SW 1271 (cell line): ENCODE data around the gene NEU4.
"Not testable (repeated sequence)": the region's sequence is repeated elsewhere in the genome, so short reads cannot be mapped to it uniquely, and the experiment has no call there.

Source experiments
- DNase-seq, 2 experiments: peaks; one replicate each; lab custom pipeline; 2025; lab: John Stamatoyannopoulos, UW

Gene NEU4

DNA sequence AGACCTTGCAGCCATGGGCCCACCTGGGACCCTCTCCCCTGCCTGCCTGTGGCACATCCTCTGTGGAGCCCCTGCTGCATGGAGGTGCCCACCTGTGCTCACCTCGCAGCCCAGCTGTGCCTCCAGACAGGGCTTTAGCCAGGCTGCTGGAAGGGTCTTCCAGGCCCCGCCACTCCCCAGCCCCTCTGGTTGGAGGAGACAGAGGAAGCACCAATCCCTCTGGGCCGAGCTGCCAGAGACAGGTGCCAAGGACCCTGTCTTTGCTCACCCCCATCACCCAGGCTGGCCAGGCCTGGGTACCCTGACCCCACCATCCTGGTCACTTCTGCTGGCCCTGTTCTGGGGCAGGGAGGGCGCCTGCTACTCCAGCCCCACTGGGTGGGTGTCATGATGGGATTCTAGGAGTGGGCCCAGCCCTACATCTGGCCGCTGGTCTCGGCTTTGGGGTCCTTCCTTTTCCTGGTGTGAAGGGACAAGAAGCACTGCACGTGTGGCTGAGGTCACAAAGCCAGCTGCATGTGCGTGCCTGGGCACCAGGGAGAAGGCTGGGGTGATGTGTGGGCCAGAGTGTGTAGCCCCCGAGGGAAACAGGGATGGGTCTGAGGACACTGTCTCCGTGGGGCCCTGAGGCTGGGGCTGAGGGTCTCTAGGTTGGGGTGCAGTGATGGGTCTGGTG lies 9.3 kb upstream of the NEU4 start:
- DNase-seq = no peak

DNA sequence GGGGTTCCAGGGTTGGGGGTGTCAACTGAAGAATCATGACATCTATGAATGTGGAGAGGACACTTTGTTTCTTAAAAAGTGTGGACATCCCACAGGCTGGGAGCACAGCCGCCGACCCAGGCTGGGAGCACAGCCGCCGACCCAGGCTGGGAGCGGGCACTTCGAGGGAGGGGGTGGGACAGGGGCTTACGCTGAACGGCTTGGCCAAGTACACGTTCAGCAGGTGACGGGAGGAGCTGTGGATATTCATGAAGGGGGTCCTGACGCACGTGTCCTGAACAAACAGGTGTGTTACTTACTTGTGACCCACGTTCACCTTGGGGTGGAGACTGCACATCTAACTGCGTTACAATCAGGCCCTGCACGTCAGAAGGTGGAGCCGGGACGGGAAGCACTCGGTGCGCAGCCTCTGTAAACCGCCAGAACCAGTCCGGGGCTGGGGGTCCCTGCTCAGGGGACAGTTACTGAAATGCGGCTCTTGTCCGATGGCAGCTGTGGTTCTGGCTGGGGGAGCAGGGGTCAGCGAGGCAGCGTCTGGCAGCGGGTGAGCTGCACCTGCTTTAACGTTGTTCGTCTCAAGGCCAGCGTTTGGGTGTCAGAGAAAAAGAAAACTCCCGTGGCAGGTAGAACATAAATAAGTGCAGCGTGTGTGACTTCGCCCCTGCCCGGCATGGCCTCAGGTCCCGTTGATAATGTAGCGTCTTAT lies 8.6 kb upstream of the NEU4 start:
- not testable (repeated sequence) for DNase-seq

DNA sequence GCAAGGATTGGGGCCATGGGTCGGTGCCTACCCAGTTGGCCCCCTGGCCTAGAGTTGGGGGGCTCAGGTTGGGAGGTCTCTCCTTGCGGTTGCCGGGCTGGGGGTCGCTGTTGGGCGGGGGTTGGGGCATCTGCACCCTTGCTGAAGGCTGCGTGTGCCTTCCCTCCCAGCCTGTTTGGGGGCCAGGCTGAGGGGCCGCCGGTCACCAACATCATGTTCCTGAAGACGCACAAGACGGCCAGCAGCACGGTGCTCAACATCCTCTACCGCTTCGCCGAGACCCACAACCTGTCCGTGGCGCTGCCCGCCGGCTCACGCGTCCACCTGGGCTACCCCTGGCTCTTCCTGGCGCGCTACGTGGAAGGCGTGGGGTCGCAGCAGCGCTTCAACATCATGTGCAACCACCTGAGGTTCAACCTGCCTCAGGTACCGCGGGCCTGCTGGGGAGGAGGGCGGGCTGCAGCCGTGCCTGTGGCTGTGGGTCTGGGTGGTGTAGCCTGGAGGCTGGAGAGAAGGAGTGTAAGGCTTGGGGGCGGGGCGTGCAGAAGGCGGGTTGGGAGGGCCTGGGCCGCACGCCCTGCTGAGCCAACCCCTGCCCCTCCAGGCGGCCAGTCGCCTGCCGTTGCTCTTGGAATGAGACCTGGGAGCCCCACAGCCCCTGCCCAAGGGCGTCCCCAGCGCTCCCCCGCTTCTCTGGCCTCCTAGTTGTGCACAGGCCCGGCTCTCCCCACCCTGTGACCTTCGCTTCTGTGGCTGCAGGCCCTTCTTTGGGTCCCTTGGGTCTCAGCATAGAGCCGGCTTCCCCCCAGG lies 7.2 kb upstream of the NEU4 start:
- DNase-seq = no peak

DNA sequence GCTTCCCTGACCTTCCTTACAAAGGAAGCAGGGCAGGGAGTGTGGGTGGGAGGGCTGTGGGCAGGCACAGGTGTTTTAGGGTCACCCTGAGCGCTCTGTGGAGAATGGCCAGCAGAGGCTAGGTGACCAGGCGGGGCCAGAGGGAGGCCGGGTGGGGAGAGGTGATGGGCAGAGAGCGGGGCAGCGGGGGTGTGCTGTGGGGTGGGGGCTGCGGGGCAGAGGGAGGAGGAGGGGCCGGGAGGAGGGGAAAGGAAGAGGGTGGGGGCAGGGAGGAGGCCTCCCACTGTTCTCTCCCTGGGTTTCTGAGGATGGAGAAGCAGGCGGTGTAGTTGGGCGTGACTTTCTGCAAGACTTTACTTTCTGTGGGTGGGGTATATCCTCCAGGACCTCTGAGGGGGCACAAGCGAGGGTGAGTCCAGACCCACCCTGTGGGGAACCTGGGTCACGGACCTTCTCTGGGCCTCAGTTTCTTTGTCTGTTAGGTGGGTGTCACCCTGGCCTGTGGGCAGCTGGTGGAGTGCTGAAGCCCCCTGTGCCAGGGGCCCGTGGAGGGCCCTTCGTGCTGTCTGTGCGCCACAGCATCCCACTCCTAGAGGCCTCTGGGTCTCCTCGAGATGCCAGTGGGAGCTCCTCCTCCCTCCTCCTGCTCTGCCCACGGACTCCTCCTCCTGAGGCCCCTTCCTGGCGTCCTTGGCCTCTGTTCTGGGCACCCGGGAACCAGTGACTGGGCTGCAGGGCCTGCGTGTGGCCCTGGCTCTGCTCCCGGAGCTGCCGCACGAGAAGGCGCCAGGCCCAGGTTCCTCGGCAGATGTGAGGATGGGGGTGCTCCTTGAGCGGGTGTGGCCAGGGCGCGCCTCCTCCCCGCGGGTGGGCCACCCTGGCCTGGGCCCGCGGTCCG lies 6.3 kb upstream of the NEU4 start:
- no peak for DNase-seq

DNA sequence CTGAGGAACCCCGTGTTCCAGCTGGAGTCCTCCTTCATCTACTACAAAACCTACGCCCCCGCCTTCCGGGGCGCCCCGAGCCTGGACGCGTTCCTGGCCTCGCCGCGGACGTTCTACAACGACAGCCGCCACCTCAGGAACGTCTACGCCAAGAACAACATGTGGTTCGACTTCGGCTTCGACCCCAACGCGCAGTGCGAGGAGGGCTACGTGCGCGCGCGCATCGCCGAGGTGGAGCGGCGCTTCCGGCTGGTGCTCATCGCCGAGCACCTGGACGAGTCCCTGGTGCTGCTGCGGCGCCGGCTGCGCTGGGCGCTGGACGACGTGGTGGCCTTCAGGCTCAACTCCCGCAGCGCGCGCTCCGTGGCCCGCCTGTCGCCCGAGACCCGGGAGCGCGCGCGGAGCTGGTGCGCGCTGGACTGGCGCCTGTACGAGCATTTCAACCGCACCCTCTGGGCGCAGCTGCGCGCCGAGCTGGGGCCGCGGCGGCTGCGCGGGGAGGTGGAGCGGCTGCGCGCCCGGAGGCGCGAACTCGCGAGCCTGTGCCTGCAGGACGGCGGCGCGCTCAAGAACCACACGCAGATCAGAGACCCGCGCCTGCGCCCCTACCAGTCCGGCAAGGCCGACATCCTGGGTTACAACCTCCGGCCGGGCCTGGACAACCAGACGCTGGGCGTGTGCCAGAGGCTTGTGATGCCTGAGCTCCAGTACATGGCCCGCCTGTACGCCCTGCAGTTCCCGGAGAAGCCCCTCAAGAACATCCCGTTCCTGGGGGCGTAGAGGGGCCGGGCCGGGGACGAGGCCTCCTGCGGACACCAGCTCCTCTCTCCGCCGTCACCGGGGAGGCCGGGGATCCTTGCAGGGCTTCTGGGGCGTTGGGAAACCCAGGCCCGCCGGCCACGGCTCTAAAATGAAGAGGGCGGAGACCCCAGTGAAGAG lies 5.3 kb upstream of the NEU4 start:
- DNase-seq = no peak

DNA sequence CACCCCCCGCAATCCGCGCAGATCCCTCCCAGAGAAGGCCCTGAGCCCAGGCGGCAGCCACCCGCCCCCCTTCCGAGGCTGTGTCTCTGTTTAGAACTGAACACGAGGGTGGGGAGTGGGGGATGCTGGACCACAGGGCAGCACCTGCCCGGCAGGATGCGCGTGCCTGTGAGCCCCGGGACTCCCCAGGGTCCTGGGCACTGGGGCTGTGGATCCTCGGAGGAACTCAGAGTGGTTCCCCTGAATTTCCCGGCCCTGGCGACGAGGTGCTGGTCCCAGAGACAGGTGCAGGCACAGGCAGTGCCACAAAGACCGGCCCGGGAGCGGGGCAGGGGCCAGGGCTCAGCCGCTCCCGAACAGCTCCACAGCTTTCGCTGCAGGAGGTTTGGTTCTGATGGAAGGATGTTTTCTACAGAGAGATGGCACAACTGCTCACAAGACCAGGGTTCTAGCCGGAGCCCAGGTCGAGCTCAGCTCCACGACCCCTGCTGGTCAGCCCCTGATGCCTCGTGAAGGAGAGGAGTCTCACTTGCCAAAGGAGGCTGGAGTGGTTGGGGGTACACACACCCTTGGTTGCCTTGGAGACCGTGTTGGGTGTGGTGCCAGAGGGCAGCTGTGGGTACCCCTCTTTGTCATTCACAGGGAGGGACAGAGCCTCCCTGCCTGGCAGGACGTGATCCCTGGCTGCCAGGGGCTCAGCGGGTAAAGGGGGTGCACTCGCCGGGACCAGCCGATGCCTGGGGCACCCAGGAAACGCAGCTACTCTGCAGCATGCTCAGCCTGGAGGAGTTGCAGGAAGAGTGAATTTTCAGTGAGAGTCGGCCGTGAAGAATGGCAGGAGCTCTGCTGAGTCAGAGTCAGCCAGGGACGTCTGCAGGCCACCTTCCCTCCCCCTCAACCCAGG lies 4.4 kb upstream of the NEU4 start:
- DNase-seq = no peak

DNA sequence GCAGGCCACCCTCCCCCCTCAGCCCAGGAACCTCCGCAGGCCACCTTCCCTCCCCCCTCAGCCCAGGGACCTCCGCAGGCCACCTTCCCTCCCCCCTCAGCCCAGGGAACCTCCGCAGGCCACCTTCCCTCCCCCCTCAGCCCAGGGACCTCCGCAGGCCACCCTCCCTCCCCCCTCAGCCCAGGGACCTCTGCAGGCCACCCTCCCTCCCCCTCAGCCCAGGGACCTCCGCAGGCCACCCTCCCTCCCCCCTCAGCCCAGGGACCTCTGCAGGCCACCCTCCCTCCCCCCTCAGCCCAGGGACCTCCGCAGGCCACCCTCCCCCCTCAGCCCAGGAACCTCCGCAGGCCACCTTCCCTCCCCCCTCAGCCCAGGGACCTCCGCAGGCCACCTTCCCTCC lies 2.8 kb upstream of the NEU4 start:
- DNase-seq = not testable (repeated sequence)

DNA sequence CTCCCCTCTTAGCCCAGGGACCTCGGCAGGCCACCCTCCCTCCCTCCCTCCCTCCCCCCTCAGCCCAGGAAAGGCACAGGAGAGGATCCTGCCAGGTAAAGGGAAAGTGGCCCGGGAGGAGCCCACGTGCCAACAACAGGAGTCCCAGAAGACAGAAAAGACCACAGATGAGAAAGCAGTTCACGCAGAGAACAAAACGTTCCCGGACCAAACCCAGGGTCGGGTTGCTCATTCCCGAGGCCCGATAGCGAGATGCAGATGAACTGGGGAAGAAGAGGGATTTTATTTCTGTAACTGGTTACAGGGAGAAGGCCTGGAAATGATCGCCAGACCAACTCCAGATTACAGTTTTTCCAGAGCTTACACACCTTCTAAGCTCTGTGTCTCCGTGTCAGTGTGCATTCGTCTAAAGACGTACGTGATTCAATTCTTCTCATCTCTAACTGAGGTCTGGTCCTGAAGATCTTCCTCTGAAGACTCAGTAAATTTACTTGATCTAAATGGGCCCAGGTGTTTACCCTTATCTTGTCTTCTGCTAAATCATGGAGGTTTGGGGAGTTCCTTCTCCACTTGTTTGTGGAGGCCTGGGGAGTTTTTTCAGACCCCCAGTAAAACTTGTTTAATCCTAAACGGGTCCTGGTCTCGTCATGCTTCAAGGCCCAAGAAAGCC lies 807 bp upstream of the NEU4 start:
- no peak for DNase-seq

DNA sequence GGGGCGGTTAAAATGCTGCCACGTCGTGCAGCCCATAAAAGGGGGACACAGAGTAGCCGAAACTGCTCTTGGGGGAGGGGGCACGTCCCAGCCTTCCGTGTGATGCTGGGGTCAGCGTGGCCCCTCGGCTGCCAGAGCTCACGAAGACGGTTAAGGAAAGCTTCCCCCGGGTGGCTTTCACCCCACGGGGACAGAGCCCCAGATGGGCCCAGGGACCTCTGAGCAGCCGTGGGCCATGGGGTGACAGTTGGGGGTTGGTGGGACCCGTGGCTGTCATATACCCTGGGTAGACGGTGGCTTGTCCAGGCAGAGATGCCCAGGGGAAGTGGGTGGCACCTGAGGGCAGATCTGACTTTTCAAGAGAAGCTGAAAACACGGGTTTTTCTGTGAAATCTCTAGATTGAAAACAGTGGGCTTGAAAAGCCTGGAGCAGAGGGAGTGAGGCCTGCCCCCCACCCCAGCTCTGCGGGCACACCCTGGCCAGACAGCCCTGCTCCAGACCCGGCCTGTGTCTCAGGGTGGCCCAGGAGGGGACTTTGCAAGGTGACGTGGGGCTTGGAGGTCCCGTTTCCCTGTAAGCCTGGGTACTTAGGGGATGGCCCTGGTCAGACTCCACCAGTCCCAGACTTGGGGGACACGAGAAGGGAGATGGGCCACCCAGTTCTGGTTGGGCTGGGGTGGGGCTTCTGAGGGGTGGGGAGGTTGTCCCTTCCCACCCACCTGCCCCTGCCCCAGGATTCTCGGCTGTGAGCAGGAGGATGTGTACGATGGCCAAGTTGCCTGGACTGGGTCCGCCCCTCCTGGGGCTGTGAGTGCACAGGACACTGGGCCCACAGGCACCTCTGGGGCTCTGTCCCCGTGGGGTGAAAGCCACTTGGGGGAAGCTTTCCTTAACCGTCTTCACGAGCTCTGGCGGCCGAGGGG lies 652 bp downstream of the NEU4 start:
- no peak for DNase-seq

DNA sequence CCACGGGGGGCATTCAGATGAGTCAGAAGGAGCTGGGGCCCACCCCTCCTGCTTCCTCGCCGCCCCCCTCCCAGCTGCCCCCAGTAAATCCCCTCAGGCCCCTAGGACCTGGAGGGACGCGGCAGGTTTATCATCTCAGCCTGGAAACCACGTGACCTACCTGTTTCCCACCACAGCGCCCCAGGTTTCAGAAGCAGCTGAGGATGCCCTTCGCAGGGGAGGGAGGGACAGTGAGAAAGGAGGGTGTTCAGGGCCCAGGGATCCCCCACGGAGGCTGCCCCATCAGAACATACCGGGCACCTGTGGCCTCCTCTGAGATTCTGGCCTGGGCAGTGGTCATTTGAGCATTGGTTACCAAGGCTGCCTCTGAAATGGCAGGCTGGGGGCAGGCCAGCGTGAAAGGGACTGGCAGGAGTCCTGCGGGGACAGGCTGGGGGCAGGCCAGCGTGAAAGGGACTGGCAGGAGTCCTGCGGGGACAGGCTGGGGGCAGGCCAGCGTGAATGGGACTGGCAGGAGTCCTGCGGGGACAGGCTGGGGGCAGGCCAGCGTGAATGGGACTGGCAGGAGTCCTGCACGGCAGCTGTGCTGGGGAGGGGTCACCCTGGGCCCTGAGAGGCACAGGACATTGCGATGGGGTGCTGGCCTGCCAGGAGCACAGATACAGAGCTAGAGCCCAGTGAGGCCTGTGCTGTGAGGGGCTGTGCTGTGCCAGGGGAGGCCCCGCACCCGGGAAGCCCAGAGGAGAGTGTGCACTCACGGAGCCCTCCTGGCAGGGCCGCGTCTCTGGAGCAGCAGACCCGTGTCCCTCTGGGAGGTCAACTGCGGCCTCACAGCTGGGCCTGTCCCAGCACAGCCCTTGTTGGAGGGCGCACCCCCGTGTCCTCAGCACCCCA lies 1.6 kb downstream of the NEU4 start:
- DNase-seq = no peak

DNA sequence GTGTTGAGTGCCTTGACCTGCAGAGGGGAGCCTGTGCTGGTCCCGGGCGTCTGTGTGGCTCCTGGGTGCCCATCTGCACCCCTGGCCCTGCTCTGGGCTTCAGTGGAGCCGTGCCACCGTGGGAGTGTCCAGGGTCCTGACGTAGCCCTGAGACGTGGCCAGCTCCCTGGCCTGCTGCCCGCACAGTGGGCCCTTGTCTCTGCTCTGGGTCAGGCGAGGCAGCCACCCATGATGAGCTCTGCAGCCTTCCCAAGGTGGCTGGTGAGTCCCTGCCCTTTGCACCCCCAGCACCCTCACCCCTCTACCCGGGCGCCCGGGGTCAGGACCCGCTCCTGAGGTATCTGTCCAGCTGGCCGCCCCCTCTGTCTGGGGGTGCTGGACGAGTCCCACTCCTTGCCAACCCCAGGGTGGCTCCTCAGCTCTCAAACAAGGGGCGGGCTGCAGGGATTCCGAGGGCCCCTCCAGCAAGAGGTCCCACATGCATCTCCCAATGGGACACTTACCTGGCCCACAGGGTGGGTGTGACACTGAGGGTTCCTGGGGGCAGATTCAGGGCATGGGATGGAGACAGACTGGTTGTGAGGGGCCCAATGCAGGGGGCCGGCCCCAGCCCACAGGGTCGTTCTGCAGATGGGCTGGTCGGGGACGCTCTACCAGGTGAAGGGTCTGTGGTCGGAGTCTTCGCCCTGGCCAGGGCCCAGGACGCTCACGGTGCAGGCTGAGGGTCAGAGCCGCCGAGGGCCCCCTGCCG lies 2.4 kb downstream of the NEU4 start:
- DNase-seq = no peak

DNA sequence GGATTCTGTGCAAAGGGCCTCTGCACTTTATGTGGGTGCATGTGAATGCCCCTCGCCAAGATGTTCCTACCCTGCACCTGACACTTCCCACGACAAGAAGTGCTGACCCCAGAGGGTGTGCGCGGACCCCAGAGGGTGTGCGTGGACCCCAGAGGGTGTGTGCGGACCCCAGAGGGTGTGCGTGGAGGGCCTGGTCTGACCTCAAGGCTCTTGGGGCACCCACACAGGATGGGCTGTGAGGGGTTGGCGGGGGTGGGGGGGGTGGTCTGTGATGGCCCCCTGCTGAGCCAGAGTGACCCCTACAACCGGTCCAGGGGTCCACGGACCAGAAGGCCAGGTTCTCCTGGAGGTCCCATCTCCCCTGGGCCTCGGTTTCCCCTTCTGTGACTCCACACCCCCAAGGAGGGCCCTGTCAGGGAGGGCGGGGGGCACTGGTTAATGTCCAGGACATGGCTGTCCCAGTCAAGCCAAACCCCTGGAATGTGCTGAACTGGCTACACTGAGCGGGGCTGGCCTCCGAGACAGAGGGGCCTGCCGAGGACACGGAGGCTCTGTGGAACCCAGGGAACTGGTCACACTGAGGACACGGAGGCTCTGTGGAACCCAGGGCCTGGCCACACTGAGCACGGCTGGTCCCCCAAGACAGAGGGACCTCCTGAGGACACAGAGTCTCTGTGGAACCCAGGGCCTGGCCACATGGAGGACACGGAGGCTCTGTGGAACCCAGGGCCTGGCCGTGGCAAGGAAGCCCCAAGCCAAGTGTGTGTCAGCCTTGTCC lies 3.1 kb downstream of the NEU4 start:
- DNase-seq = no peak

DNA sequence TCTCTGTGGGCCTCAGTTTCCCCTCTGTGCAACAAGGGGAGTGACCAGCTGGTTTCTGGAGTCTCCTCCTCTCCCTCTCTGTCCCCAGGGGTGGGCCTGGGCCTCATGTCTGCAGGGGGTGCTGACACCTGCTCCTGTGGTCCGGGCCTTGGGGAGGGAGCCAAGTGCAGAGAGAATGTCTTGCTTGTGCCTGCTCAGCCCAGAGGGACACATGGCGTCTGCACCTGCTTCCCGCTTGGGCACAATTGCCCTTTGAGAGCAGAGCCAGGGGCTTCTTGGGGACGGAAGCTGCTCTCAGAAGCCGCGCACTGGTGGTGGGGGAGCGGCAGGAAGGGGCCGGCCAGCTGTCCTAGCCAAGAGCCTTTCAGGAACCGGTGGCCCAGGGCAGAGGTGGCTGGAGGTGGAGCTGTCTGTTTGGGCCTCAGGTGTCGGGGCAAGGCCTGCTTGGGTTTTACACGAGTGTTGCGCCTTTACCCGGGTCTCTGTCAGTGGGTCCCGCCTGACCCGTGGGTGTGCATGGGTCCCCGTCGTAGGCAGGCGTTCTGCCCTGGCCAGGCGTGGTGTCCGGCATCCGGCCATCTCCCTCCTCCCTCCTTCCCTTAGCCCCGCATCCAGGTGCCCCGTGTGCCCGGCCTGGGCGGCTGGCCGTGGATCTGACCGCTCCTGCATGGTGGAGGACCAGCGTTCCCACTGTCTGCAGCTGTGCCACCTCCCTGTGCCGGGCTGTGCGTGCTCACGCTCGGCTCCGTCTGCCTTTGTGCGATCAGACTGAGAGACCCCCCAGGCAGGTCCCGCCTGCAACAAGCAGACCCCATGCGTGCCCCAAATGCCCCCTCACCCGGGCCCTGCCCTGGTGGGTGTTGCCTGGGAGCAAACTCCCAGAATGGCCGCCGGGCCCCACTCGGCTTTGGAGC lies 4.0 kb downstream of the NEU4 start:
- DNase-seq = no peak

DNA sequence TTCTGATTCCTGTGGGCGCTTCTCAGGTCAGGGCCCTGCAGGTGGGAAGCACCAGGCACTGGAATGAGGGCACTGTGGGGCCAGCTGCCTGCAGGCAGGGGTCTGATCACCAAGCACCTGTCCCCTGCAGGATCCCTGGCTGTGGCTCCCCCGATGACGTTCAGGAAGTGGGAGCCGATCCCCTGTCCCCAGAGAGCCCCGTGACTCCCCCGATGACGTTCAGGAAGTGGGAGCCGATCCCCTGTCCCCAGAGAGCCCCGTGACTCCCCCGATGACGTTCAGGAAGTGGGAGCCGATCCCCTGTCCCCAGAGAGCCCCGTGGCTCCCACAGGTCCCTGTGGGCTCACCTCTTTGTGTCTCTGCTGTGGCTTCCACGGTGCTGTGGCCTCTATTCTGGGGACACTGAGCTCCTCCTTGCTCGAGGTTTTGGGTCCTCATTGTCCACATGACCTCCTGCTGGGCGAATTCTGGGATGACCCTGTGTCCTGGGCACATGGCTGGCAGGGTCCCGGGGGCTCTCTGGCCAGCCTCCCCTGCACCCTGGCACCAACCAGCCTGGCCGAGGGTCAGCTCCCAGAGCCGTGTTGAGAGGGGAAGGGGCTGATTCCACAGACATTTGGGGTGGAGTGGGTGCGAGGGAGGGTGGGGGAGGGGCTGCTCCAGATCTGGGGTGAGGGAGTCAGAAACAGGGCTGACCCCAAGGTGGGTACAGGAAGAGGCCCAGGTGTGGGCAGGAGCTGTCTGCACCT lies 4.8 kb downstream of the NEU4 start:
- no peak for DNase-seq
